OCI-LY1 (cell line): Measurements from ENCODE around the gene POLR2H.

Source experiments
- H2AFZ ChIP-seq: fragments of 200-600 bp; sonication (generic), shearing (Covaris generic); 2 replicates; pipeline ENCODE4 v1.6.0; 2014; ENCODE audit warnings: antibody characterized with exemption, mild to moderate bottlenecking, low read length
- H3F3A ChIP-seq: fragments of 200-600 bp; sonication (generic), shearing (Covaris generic); 2 replicates; pipeline ENCODE4 v1.6.0; 2014; ENCODE audit warnings: mild to moderate bottlenecking, antibody characterized with exemption, low read length, moderate library complexity; ENCODE audit not compliant: insufficient read depth
- H3K27ac ChIP-seq: fragments of 200-600 bp; sonication (generic); 2 replicates; pipeline ENCODE4 v1.5.1; 2014; ENCODE audit warnings: low read length, mixed run types, mild to moderate bottlenecking, low read depth; ENCODE audit not compliant: poor library complexity, severe bottlenecking
- H3K27me3 ChIP-seq: fragments of 200-600 bp; sonication (generic); 2 replicates; pipeline ENCODE4 v1.6.0; 2014; ENCODE audit warnings: antibody characterized with exemption, mild to moderate bottlenecking, low read length, moderate library complexity; ENCODE audit not compliant: insufficient read depth
- H3K36me3 ChIP-seq: fragments of 200-600 bp; sonication (generic); 2 replicates; pipeline ENCODE4 v1.6.1; 2014; ENCODE audit warnings: mild to moderate bottlenecking, antibody characterized with exemption, low read length, moderate library complexity, mixed read lengths; ENCODE audit not compliant: insufficient read depth
- H3K4me1 ChIP-seq: fragments of 200-600 bp; sonication (generic); 2 replicates; pipeline ENCODE4 v1.5.1; 2014; ENCODE audit warnings: mild to moderate bottlenecking, low read length, moderate library complexity; ENCODE audit not compliant: insufficient read depth, severe bottlenecking
- H3K4me2 ChIP-seq: fragments of 200-600 bp; sonication (generic), shearing (Covaris generic); 2 replicates; pipeline ENCODE4 v1.6.1; 2014; ENCODE audit warnings: low read length
- H3K4me3 ChIP-seq: fragments of 200-600 bp; sonication (generic); 2 replicates; pipeline ENCODE4 v1.5.1; 2014; ENCODE audit warnings: low read length, low read depth, mild to moderate bottlenecking, mixed read lengths; ENCODE audit not compliant: poor library complexity, severe bottlenecking
- H3K79me2 ChIP-seq: fragments of 200-600 bp; shearing (Covaris generic); 2 replicates; pipeline ENCODE4 v1.6.1; 2016; ENCODE audit warnings: mixed run types, low read length, mixed read lengths; ENCODE audit not compliant: insufficient read depth
- H3K9ac ChIP-seq: fragments of 200-600 bp; sonication (generic), shearing (Covaris generic); 2 replicates; pipeline ENCODE4 v1.6.1; 2014; ENCODE audit warnings: mild to moderate bottlenecking, low read length, mixed read lengths
- H3K9me2 ChIP-seq: fragments of 200-600 bp; sonication (generic), shearing (Covaris generic); 2 replicates; pipeline ENCODE4 v1.6.1; 2014; ENCODE audit warnings: low read depth, mild to moderate bottlenecking, low read length, mixed read lengths
- H3K9me3 ChIP-seq: fragments of 200-600 bp; shearing (Covaris generic); 2 replicates; pipeline ENCODE4 v1.6.1; 2014; ENCODE audit warnings: low read length, mixed read lengths
- H4K20me1 ChIP-seq: fragments of 200-600 bp; sonication (generic), shearing (Covaris generic); 2 replicates; pipeline ENCODE4 v1.6.0; 2016; ENCODE audit warnings: mild to moderate bottlenecking, low read length; ENCODE audit not compliant: insufficient read depth
- CTCF ChIP-seq: fragments of 200-600 bp; sonication (generic), shearing (Covaris generic); IDR thresholded peaks from 2 replicates; pipeline ENCODE4 v1.5.1; 2017; ENCODE audit warnings: mild to moderate bottlenecking, antibody characterized with exemption, low read length, moderate library complexity, mixed read lengths
- EZH2 ChIP-seq: fragments of 200-600 bp; sonication (generic), shearing (Covaris generic); IDR thresholded peaks from 2 replicates; pipeline ENCODE4 v1.8.0; 2017; ENCODE audit warnings: borderline replicate concordance, mixed run types, mild to moderate bottlenecking, antibody characterized with exemption, low read length, moderate library complexity, mixed read lengths

POLR2H gene

GRCh38 chr3:184372296-184372821, 10.8 kb downstream of the POLR2H start:
- Histone ChIP-seq H3K9ac (no peak overlapping the region), H3K79me2 (no peaks in the 10 kb centered on the region), H3K4me3 (no peak overlapping the region), H3K27me3 (no peaks in the 10 kb centered on the region; the same call in 1 of the 2 replicates), H3F3A (no peaks in the 10 kb centered on the region), H3K9me2 (no peaks in the 10 kb centered on the region), H3K4me1 (no peaks in the 10 kb centered on the region), H2AFZ (no peak overlapping the region), H3K36me3 (peaks cover 22% of the 10 kb centered on the region), H3K9me3 (no peaks in the 10 kb centered on the region), H3K27ac (no peak overlapping the region), H3K4me2 (no peak overlapping the region), H4K20me1 (no peaks in the 10 kb centered on the region)
- TF ChIP-seq EZH2 = no peak
- no peak for TF ChIP-seq CTCF

- H4K20me1 ChIP-seq = no peaks in the 10 kb centered on the region
- TF ChIP-seq EZH2 (no peak), CTCF (no peak)
- H3K4me3 ChIP-seq = no peak overlapping the region
- no peaks in the 10 kb centered on the region for H3K9me3 ChIP-seq
- no peak overlapping the region for H3K4me2 ChIP-seq
- no peaks in the 10 kb centered on the region; the same call in 1 of the 2 replicates for H3K27me3 ChIP-seq
- H3K27ac ChIP-seq = no peak overlapping the region
- H3K4me1 ChIP-seq = no peaks in the 10 kb centered on the region
- no peak overlapping the region for H2AFZ ChIP-seq
- no peaks in the 10 kb centered on the region for H3F3A ChIP-seq
- no peaks in the 10 kb centered on the region for H3K9me2 ChIP-seq
- H3K36me3 ChIP-seq = peaks cover 18% of the 10 kb centered on the region
- no peak overlapping the region for H3K9ac ChIP-seq
- H3K79me2 ChIP-seq = no peaks in the 10 kb centered on the region
Observed at GRCh38 chr3:184372911-184373310, 11.4 kb downstream of the POLR2H start.

GRCh38 chr3:184373422-184373821, 11.9 kb downstream of the POLR2H start:
- no peak overlapping the region for H3K4me2 ChIP-seq
- no peak overlapping the region for H3K27ac ChIP-seq
- no peaks in the 10 kb centered on the region for H3K9me2 ChIP-seq
- no peaks in the 10 kb centered on the region for H3K79me2 ChIP-seq
- H3K9ac ChIP-seq = no peak overlapping the region
- peaks cover 13% of the 10 kb centered on the region for H3K36me3 ChIP-seq
- H3K4me1 ChIP-seq = no peaks in the 10 kb centered on the region
- H2AFZ ChIP-seq = no peak overlapping the region
- TF ChIP-seq EZH2 = no peak
- TF ChIP-seq CTCF = no peak
- peaks cover under 1% of the 10 kb centered on the region; the same call in 1 of the 2 replicates for H3K27me3 ChIP-seq
- H4K20me1 ChIP-seq = no peaks in the 10 kb centered on the region
- H3F3A ChIP-seq = no peaks in the 10 kb centered on the region
- no peaks in the 10 kb centered on the region for H3K9me3 ChIP-seq
- no peak overlapping the region for H3K4me3 ChIP-seq
